Breast epithelium (tissue), 4 donors: ENCODE results near the gene SGPL1. TPM values are rescaled to one million over a fixed set of nuclear protein-coding genes. Genes with fewer than 3 reads are reported as not detected.

Source experiments
- DNase-seq, 2 donors: peaks; one replicate each; pipeline ENCODE4 v3.0.0-alpha.2; 2019; ENCODE audit warnings: low spot score in 2 of 2
- H3K27ac ChIP-seq, 2 donors: fragments of 200-600 bp; sonication (generic) in 1 of 2; one replicate each; pipeline ENCODE4 v1.5.1; 2016 to 2019; ENCODE audit warnings: mild to moderate bottlenecking in 1 of 2
- H3K27me3 ChIP-seq, 2 donors: fragments of 200-600 bp; sonication (generic) in 1 of 2; one replicate each; pipeline versions ENCODE4 v1.5.1 to v1.6.0; 2017 to 2019; ENCODE audit warnings: control low read depth in 1 of 2, mild to moderate bottlenecking in 1 of 2
- H3K36me3 ChIP-seq: fragments of 200-600 bp; one replicate; pipeline ENCODE4 v1.5.1; 2019
- H3K4me1 ChIP-seq, 2 donors: fragments of 200-600 bp; sonication (generic); one replicate each; pipeline ENCODE4 v1.5.1; 2016 to 2019; ENCODE audit warnings: control low read depth in 1 of 2
- H3K4me3 ChIP-seq, 3 donors: fragments of 200-600 bp; sonication (generic); 1 replicate in 2 of 3; 2 replicates in 1 of 3; pipeline ENCODE4 v1.5.1; 2016 to 2019; ENCODE audit warnings: mild to moderate bottlenecking in 3 of 3, moderate library complexity in 2 of 3
- H3K9me3 ChIP-seq, 2 donors: fragments of 200-600 bp; sonication (generic) in 1 of 2; one replicate each; pipeline ENCODE4 v1.5.1; 2016 to 2019; ENCODE audit warnings: control low read depth in 1 of 2
- CTCF ChIP-seq, 3 donors: fragments of 450-650 bp; IDR thresholded peaks; one replicate each; pipeline ENCODE4 v1.5.1; 2016 to 2017; ENCODE audit warnings: antibody characterized with exemption in 3 of 3, mild to moderate bottlenecking in 3 of 3, moderate library complexity in 3 of 3
- POLR2A ChIP-seq: fragments of 450-650 bp; IDR thresholded peaks from one replicate; pipeline ENCODE4 v1.6.1; 2016; ENCODE audit warnings: antibody characterized with exemption, mild to moderate bottlenecking, moderate library complexity
- POLR2AphosphoS5 ChIP-seq, 3 donors: sonication (generic); formaldehyde crosslinking; IDR thresholded peaks; one replicate each; pipeline ENCODE4 v1.6.1; 2017; ENCODE audit warnings: antibody characterized with exemption in 3 of 3
- intact Hi-C: fragments of 100-400 bp; cut with DNase I; formaldehyde crosslinking; loops from one replicate; pipeline ENCODE4 v1.15.1; 2023; ENCODE audit warnings: low total_unique reads
- total RNA-seq, 3 donors: library from RNA; depleted of rRNA; stranded (reverse); fragments of >200 nt; gene quantifications; one replicate each; pipeline ENCODE4 v1.1.0, GENCODE V29; 2016

SGPL1 gene
- total RNA-seq, 3 donors from 2014 or later, result 31.0 to 52.2 (median 36.4) TPM

GRCh38 chr10:70837660-70838059 is 21.9 kb downstream of the SGPL1 start:
- no peaks in the 10 kb centered on the region for H3K9me3 ChIP-seq
- H3K4me3 ChIP-seq, result no peak overlapping the region
- no peaks in the 10 kb centered on the region for H3K36me3 ChIP-seq
- DNase-seq, result no peak
- intact Hi-C loops, result no loop called here
- no peaks in the 10 kb centered on the region for H3K27me3 ChIP-seq
- TF ChIP-seq CTCF (IDR thresholded peaks at IDR 0.05), result no peak
- H3K4me1 ChIP-seq, result peaks cover 0 to 11% of the 10 kb centered on the region in 2 donors
- no peak overlapping the region for H3K27ac ChIP-seq

- TF ChIP-seq CTCF (IDR thresholded peaks at IDR 0.05), result no peak
- TF ChIP-seq POLR2AphosphoS5 (IDR thresholded peaks at IDR 0.05), result no peak
- TF ChIP-seq POLR2A, result no peak
- Histone ChIP-seq H3K36me3 (no peaks in the 10 kb centered on the region), H3K4me3 (no peak overlapping the region), H3K4me1 (peaks cover 0 to 11% of the 10 kb centered on the region in 2 donors), H3K27me3 (no peaks in the 10 kb centered on the region), H3K27ac (no peak overlapping the region), H3K9me3 (no peaks in the 10 kb centered on the region)
- no peak for DNase-seq
- intact Hi-C loops, result no loop called here
Observed at GRCh38 chr10:70838270-70838805, 22.6 kb downstream of the SGPL1 start.

GRCh38 chr10:70840836-70841235 is 25.1 kb downstream of the SGPL1 start:
- no peak for DNase-seq
- intact Hi-C loops, result no loop called here
- H3K4me3 ChIP-seq, result no peak overlapping the region
- H3K27ac ChIP-seq, result no peak overlapping the region
- H3K27me3 ChIP-seq, result no peaks in the 10 kb centered on the region
- peaks cover 0 to 3% of the 10 kb centered on the region in 2 donors for H3K4me1 ChIP-seq
- no peaks in the 10 kb centered on the region for H3K36me3 ChIP-seq
- TF ChIP-seq POLR2AphosphoS5 (IDR thresholded peaks at IDR 0.05) (no peak), CTCF (IDR thresholded peaks at IDR 0.05) (no peak), POLR2A (no peak)
- no peaks in the 10 kb centered on the region for H3K9me3 ChIP-seq

GRCh38 chr10:70843333-70843732 is 27.6 kb downstream of the SGPL1 start:
- Histone ChIP-seq H3K4me1 (no peaks in the 10 kb centered on the region), H3K9me3 (no peaks in the 10 kb centered on the region), H3K36me3 (no peaks in the 10 kb centered on the region), H3K27ac (no peak overlapping the region), H3K27me3 (no peaks in the 10 kb centered on the region), H3K4me3 (no peak overlapping the region)
- no peak for DNase-seq
- TF ChIP-seq POLR2A (no peak), CTCF (IDR thresholded peaks at IDR 0.05) (no peak), POLR2AphosphoS5 (IDR thresholded peaks at IDR 0.05) (no peak)
- intact Hi-C loops, result no loop called here

- no peak overlapping the region for H3K27ac ChIP-seq
- H3K36me3 ChIP-seq, result no peaks in the 10 kb centered on the region
- no peaks in the 10 kb centered on the region for H3K9me3 ChIP-seq
- no peak overlapping the region for H3K4me3 ChIP-seq
- no peaks in the 10 kb centered on the region for H3K4me1 ChIP-seq
- H3K27me3 ChIP-seq, result no peaks in the 10 kb centered on the region
- TF ChIP-seq POLR2AphosphoS5 (IDR thresholded peaks at IDR 0.05) (no peak), POLR2A (no peak), CTCF (IDR thresholded peaks at IDR 0.05) (no peak)
- intact Hi-C loops, result no loop called here
- no peak for DNase-seq
Observed at GRCh38 chr10:70843776-70844489, 28.2 kb downstream of the SGPL1 start.
